Spleen (tissue), 11 donors: ENCODE results near the gene KRT6B. TPM values are rescaled to one million over a fixed set of nuclear protein-coding genes. Genes with fewer than 3 reads are reported as not detected.

Experiments
- DNase-seq: peaks from one replicate; pipeline ENCODE4 v3.0.0-alpha.2; 2020
- H3K27ac ChIP-seq, 8 donors: fragments of 200-600 bp; sonication (generic) in 7 of 8; 1 replicate in 4 of 8; 2 replicates in 4 of 8; pipeline versions ENCODE4 v1.5.0 to v1.8.0; 2016 to 2021; ENCODE audit warnings: inconsistent platforms in 4 of 8, mild to moderate bottlenecking in 4 of 8, moderate library complexity in 1 of 8
- H3K27me3 ChIP-seq, 7 donors: fragments of 200-600 bp; sonication (generic) in 6 of 7; replicated peaks in 1 of 7; 1 replicate in 4 of 7; 2 replicates in 3 of 7; pipeline versions ENCODE4 v1.5.0 to v1.8.0; 2016 to 2021; ENCODE audit warnings: inconsistent platforms in 3 of 7, mild to moderate bottlenecking in 1 of 7
- H3K36me3 ChIP-seq, 6 donors: fragments of 200-600 bp; sonication (generic) in 5 of 6; 1 replicate in 4 of 6; 2 replicates in 2 of 6; pipeline versions ENCODE4 v1.5.0 to v1.8.0; 2016 to 2021; ENCODE audit warnings: inconsistent platforms in 2 of 6
- H3K4me1 ChIP-seq, 6 donors: fragments of 200-600 bp; sonication (generic) in 5 of 6; 1 replicate in 3 of 6; 2 replicates in 3 of 6; pipeline versions ENCODE4 v1.5.0 to v1.8.0; 2016 to 2021; ENCODE audit warnings: inconsistent platforms in 3 of 6
- H3K4me3 ChIP-seq, 8 donors: fragments of 200-600 bp; sonication (generic) in 7 of 8; 1 replicate in 4 of 8; 2 replicates in 4 of 8; pipeline versions ENCODE4 v1.5.0 to v1.8.0; 2016 to 2021; ENCODE audit warnings: inconsistent platforms in 4 of 8, mild to moderate bottlenecking in 4 of 8, moderate library complexity in 2 of 8
- H3K9me3 ChIP-seq, 8 donors: fragments of 200-600 bp; sonication (generic) in 7 of 8; 1 replicate in 4 of 8; 2 replicates in 4 of 8; pipeline versions ENCODE4 v1.5.0 to v1.8.0; 2016 to 2021; ENCODE audit warnings: inconsistent platforms in 4 of 8
- POLR2A ChIP-seq, 3 donors: fragments of 450-650 bp; IDR thresholded peaks; one replicate each; pipeline ENCODE4 v1.5.1; 2017; ENCODE audit warnings: antibody characterized with exemption in 3 of 3, mild to moderate bottlenecking in 1 of 3
- POLR2AphosphoS5 ChIP-seq, 3 donors: sonication (generic); formaldehyde crosslinking; IDR thresholded peaks; one replicate each; pipeline ENCODE4 v1.5.1; 2017; ENCODE audit warnings: antibody characterized with exemption in 3 of 3
- WGBS, 5 donors: extraction: QIAGEN DNeasy Blood & Tissue Kit in 3 of 5; methylation state at CpG; one replicate each; pipeline versions ENCODE4 v1.1.5 to v1.1.7; 2013 to 2018; 5-methylcytosine and 5-hydroxymethylcytosine counted together
- intact Hi-C: fragments of 100-400 bp; cut with DNase I; formaldehyde crosslinking; loops from one replicate; pipeline ENCODE4 v1.15.0; 2023; ENCODE audit warnings: low total_unique reads
- polyA plus RNA-seq, 3 donors: library from polyadenylated mRNA; stranded (reverse); fragments of 200-250 nt; gene quantifications; one replicate each; pipeline ENCODE4 v1.2.1, GENCODE V29; 2013
- total RNA-seq, 7 donors: library from RNA; depleted of rRNA in 3 of 7; stranded (reverse); fragments of >200 nt in 3 of 7; fragmentation: NEBNext Ultra II Directional in 4 of 7; extraction: Animal tissue kit (Norgen Biotek cat#: 25700) in 4 of 7; gene quantifications; one replicate each; pipeline versions ENCODE4 v1.1.0 to v1.2.1, GENCODE V29; 2016 to 2021
- TF ChIP-seq, protein P1 (sequence below), 11 experiments: fragments of 200-600 bp in 7 of 11; fragments of 450-650 bp in 4 of 11; sonication (generic) in 4 of 11; IDR thresholded peaks in 8 of 11; conservative IDR thresholded peaks in 3 of 11; 1 replicate in 7 of 11; 2 replicates in 4 of 11; pipeline versions ENCODE4 v1.4.0 to v1.8.0; 2016 to 2021; ENCODE audit warnings: antibody characterized with exemption in 11 of 11, inconsistent platforms in 4 of 11, mild to moderate bottlenecking in 1 of 11
- donor health status: healthy with polysubstance abuse.
- donor health status: DM: no; HTN: no; CAD: no; lungs with moderate emphysema.
- donor health status: DM: no; HTN: no; CAD: no.
- donor health status: Bipolar disorder and iron deficiency.
- donor health status: healthy.
- donor health status: DM: no; HTN: no; CAD: no.
- donor health status: DM: yes; HTN: yes; CAD: no.

KRT6B gene
- total and polyA plus RNA-seq, 10 donors = 0.03 to 0.10 (median 0.04) TPM; not detected in 7

DNA sequence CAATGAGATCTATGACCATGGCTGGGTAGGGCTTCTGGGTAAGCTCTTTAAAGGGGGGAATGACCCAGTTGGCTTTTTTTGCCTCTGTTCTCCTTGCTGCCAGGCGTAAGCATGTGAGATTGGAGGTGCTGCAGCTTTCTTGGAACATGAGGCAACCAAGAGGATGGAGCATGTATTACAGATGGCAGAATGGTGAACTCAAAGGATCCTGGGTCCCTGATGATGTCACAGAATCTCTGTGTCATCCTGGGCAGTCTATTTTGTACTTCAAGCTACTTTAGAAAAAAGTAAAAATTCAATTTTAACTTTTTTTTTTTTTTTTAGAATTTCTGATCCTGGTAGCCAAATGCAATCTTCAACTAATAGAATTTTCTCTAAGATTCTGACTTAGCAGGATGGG, 53.8 kb downstream of the KRT6B start:
- intact Hi-C loops = no loop called here
- Histone ChIP-seq H3K27me3 (peaks cover 0 to 37% (median 0%) of the 10 kb centered on the region in 7 donors), H3K36me3 (no peaks in the 10 kb centered on the region), H3K4me3 (no peak overlapping the region), H3K9me3 (no peaks in the 10 kb centered on the region), H3K4me1 (no peaks in the 10 kb centered on the region), H3K27ac (no peak overlapping the region)
- TF ChIP-seq POLR2A (IDR thresholded peaks at IDR 0.05) (no peak), POLR2AphosphoS5 (IDR thresholded peaks at IDR 0.05) (no peak)
- TF ChIP-seq, protein P1, sequence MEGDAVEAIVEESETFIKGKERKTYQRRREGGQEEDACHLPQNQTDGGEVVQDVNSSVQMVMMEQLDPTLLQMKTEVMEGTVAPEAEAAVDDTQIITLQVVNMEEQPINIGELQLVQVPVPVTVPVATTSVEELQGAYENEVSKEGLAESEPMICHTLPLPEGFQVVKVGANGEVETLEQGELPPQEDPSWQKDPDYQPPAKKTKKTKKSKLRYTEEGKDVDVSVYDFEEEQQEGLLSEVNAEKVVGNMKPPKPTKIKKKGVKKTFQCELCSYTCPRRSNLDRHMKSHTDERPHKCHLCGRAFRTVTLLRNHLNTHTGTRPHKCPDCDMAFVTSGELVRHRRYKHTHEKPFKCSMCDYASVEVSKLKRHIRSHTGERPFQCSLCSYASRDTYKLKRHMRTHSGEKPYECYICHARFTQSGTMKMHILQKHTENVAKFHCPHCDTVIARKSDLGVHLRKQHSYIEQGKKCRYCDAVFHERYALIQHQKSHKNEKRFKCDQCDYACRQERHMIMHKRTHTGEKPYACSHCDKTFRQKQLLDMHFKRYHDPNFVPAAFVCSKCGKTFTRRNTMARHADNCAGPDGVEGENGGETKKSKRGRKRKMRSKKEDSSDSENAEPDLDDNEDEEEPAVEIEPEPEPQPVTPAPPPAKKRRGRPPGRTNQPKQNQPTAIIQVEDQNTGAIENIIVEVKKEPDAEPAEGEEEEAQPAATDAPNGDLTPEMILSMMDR (IDR thresholded peaks at IDR 0.05 in 8 of 11, conservative IDR thresholded peaks at IDR 0.05 in 3 of 11) = no peak
- no peak for DNase-seq
- WGBS, 5 donors = 79 to 95% (median 90%) methylated on average over 1 of the region's 1 CpG

DNA sequence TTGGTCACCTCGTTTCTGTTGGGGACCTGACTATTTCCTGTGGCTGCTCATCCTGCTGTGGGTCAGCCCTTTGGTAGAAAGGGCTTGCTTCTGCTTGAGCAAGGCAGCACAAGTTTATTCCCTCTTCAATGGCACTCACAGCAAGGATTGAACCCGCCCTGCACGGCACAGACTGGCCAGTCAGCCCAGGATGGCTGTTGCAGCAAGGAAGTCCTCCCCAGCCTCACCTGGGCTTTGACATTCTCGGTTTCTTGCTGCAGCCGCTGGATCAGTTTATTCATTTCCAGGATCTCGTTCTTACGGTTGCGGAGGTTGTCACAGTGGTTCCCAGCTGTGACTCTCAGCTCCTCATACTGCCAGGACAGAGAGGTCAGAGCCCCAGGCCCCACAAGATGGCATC, 55.3 kb downstream of the KRT6B start:
- Histone ChIP-seq H3K4me3 (no peak overlapping the region), H3K4me1 (peaks cover 0 to under 1% (median 0%) of the 10 kb centered on the region in 6 donors), H3K9me3 (no peaks in the 10 kb centered on the region), H3K27ac (no peak overlapping the region), H3K36me3 (no peaks in the 10 kb centered on the region), H3K27me3 (peaks cover 0 to 39% (median 0%) of the 10 kb centered on the region in 7 donors)
- TF ChIP-seq, protein P1 (IDR thresholded peaks at IDR 0.05 in 8 of 11, conservative IDR thresholded peaks at IDR 0.05 in 3 of 11) = no peak
- no peak for TF ChIP-seq POLR2AphosphoS5 (IDR thresholded peaks at IDR 0.05)
- no peak for TF ChIP-seq POLR2A (IDR thresholded peaks at IDR 0.05)
- intact Hi-C loops = no loop called here
- peak; percentile 33 for DNase-seq
- 74 to 85% (median 80%) methylated on average over 7 to 8 of the region's 8 CpGs for WGBS, 5 donors

Other genes with a start within 250 kb of the KRT6B start
- 1 to 10 TPM in 1 of 7 donors, under 1 TPM in 3, not detected in 3; 0.73 to 1.5 (median 0.83) TPM for gene KRT7, start 218.9 kb downstream of the KRT6B start, total RNA-seq
- 1 to 10 TPM; 1.2 to 1.9 (median 1.6) TPM for gene KRT7, start 218.9 kb downstream of the KRT6B start, polyA plus RNA-seq
- gene KRT86, start 177.5 kb downstream of the KRT6B start, total RNA-seq = under 1 TPM in 2 of 7 donors, not detected in 5; 0.17 to 0.26 TPM
- under 1 TPM in 2 of 3 donors, not detected in 1; 0.08 to 0.09 TPM for gene KRT86, start 177.5 kb downstream of the KRT6B start, polyA plus RNA-seq
- gene KRT81, start 160.6 kb downstream of the KRT6B start, total RNA-seq = not detected
- gene KRT81, start 160.6 kb downstream of the KRT6B start, polyA plus RNA-seq = under 1 TPM in 2 of 3 donors, not detected in 1; 0.05 to 0.37 TPM
- not detected for gene KRT83, start 130.7 kb downstream of the KRT6B start, total RNA-seq
- not detected for gene KRT83, start 130.7 kb downstream of the KRT6B start, polyA plus RNA-seq
- gene KRT85, start 84.7 kb downstream of the KRT6B start, total RNA-seq = under 1 TPM in 1 of 7 donors, not detected in 6; 0.52 TPM
- gene KRT85, start 84.7 kb downstream of the KRT6B start, polyA plus RNA-seq = not detected
- gene KRT84, start 66.5 kb downstream of the KRT6B start, total RNA-seq = under 1 TPM in 1 of 7 donors, not detected in 6; 0.52 TPM
- not detected for gene KRT84, start 66.5 kb downstream of the KRT6B start, polyA plus RNA-seq
- gene KRT82, start 45.8 kb downstream of the KRT6B start, total RNA-seq = not detected
- under 1 TPM in 1 of 3 donors, not detected in 2; 0.04 TPM for gene KRT82, start 45.8 kb downstream of the KRT6B start, polyA plus RNA-seq
- not detected for gene KRT75, start 17.8 kb downstream of the KRT6B start, total RNA-seq
- not detected for gene KRT75, start 17.8 kb downstream of the KRT6B start, polyA plus RNA-seq
- gene KRT6C, start 21.7 kb upstream of the KRT6B start, total RNA-seq = not detected
- gene KRT6C, start 21.7 kb upstream of the KRT6B start, polyA plus RNA-seq = under 1 TPM; 0.03 to 0.07 (median 0.06) TPM
- gene KRT6A, start 41.1 kb upstream of the KRT6B start, total RNA-seq = not detected
- gene KRT6A, start 41.1 kb upstream of the KRT6B start, polyA plus RNA-seq = under 1 TPM; 0.42 to 0.83 (median 0.45) TPM
- 1 to 10 TPM in 2 of 7 donors, under 1 TPM in 2, not detected in 3; 0.23 to 1.5 (median 0.85) TPM for gene KRT5, start 68.2 kb upstream of the KRT6B start, total RNA-seq
- gene KRT5, start 68.2 kb upstream of the KRT6B start, polyA plus RNA-seq = 1 to 10 TPM in 1 of 3 donors, under 1 TPM in 2; 0.93 to 1.9 (median 0.96) TPM
- not detected for gene KRT71, start 101.0 kb upstream of the KRT6B start, total RNA-seq
- not detected for gene KRT71, start 101.0 kb upstream of the KRT6B start, polyA plus RNA-seq
- not detected for gene KRT74, start 121.7 kb upstream of the KRT6B start, total RNA-seq
- not detected for gene KRT74, start 121.7 kb upstream of the KRT6B start, polyA plus RNA-seq
- 1 to 10 TPM in 2 of 7 donors, under 1 TPM in 4, not detected in 1; 0.52 to 2.2 (median 0.78) TPM for gene KRT72, start 149.3 kb upstream of the KRT6B start, total RNA-seq
- gene KRT72, start 149.3 kb upstream of the KRT6B start, polyA plus RNA-seq = 1 to 10 TPM in 2 of 3 donors, under 1 TPM in 1; 0.86 to 1.7 (median 1.4) TPM
- 1 to 10 TPM in 3 of 7 donors, under 1 TPM in 4; 0.13 to 1.4 (median 0.59) TPM for gene KRT73, start 166.4 kb upstream of the KRT6B start, total RNA-seq
- gene KRT73, start 166.4 kb upstream of the KRT6B start, polyA plus RNA-seq = under 1 TPM; 0.04 to 0.20 (median 0.16) TPM
- under 1 TPM in 3 of 7 donors, not detected in 4; 0.13 to 0.52 (median 0.26) TPM for gene KRT2, start 200.1 kb upstream of the KRT6B start, total RNA-seq
- gene KRT2, start 200.1 kb upstream of the KRT6B start, polyA plus RNA-seq = under 1 TPM; 0.07 to 0.45 (median 0.42) TPM
- 1 to 10 TPM in 2 of 7 donors, under 1 TPM in 3, not detected in 2; 0.58 to 2.4 (median 0.68) TPM for gene KRT1, start 228.3 kb upstream of the KRT6B start, total RNA-seq
- gene KRT1, start 228.3 kb upstream of the KRT6B start, polyA plus RNA-seq = under 1 TPM in 1 of 3 donors, not detected in 2; 0.05 TPM